NOMO-1 treated with dmso at 0.1 percent for 144 hours (cell line): Measurements from ENCODE around the gene SND1.

Experiments used
- DNase-seq: peaks from one replicate; lab custom pipeline; 2025; ENCODE audit not compliant: unreplicated experiment; lab: John Stamatoyannopoulos, UW

The SND1 gene

GRCh38 chr7:128076196-128076795, 424.3 kb downstream of the SND1 start:
- DNase-seq: no peak

GRCh38 chr7:128076796-128077271, 424.8 kb downstream of the SND1 start:
- no peak for DNase-seq

GRCh38 chr7:128078309-128078708, 426.3 kb downstream of the SND1 start:
- no peak for DNase-seq

- DNase-seq: no peak
Observed at GRCh38 chr7:128080169-128080568, 428.2 kb downstream of the SND1 start.

GRCh38 chr7:128081351-128081750, 429.4 kb downstream of the SND1 start:
- DNase-seq: no peak

- DNase-seq: no peak
Observed at GRCh38 chr7:128081808-128082207, 429.8 kb downstream of the SND1 start.

- no peak for DNase-seq
Observed at GRCh38 chr7:128082431-128082830, 430.4 kb downstream of the SND1 start.

GRCh38 chr7:128084896-128085608, 433.1 kb downstream of the SND1 start:
- no peak for DNase-seq

- DNase-seq: no peak
Observed at GRCh38 chr7:128090492-128090891, 438.5 kb downstream of the SND1 start.

- DNase-seq: no peak
Observed at GRCh38 chr7:128091106-128091505, 439.1 kb downstream of the SND1 start.

- DNase-seq: no peak
Observed at GRCh38 chr7:128092221-128092620, 440.2 kb downstream of the SND1 start.

- no peak for DNase-seq
Observed at GRCh38 chr7:128093614-128094570, 441.9 kb downstream of the SND1 start.

- DNase-seq: no peak
Observed at GRCh38 chr7:128094686-128095085, 442.7 kb downstream of the SND1 start.

- no peak for DNase-seq
Observed at GRCh38 chr7:128097211-128097731, 445.3 kb downstream of the SND1 start.

- no peak for DNase-seq
Observed at GRCh38 chr7:128098629-128099028, 446.6 kb downstream of the SND1 start.

GRCh38 chr7:128099204-128099671, 447.2 kb downstream of the SND1 start:
- DNase-seq: no peak

- no peak for DNase-seq
Observed at GRCh38 chr7:128100225-128100948, 448.4 kb downstream of the SND1 start.

- DNase-seq: no peak
Observed at GRCh38 chr7:128100949-128101713, 449.1 kb downstream of the SND1 start.

GRCh38 chr7:128102490-128103291, 450.7 kb downstream of the SND1 start:
- DNase-seq: no peak
